HUES64 (cell line): ENCODE results near the gene FLT3LG.

Source experiments
- H3K27ac ChIP-seq: 2 replicates; pipeline ENCODE4 v1.7.0; 2013; ENCODE audit warnings: low read depth, low read length, inconsistent platforms
- H3K27me3 ChIP-seq: 2 replicates; pipeline ENCODE4 v1.6.1; 2013; ENCODE audit warnings: mild to moderate bottlenecking, low read length; ENCODE audit not compliant: insufficient read depth
- H3K36me3 ChIP-seq: 2 replicates; pipeline ENCODE4 v1.6.1; 2013; ENCODE audit warnings: mild to moderate bottlenecking, low read length; ENCODE audit not compliant: insufficient read depth
- H3K4me1 ChIP-seq: 2 replicates; pipeline ENCODE4 v1.6.1; 2013; ENCODE audit warnings: mild to moderate bottlenecking, low read length, moderate library complexity; ENCODE audit not compliant: insufficient read depth
- H3K4me3 ChIP-seq: 2 replicates; pipeline ENCODE4 v1.5.1; 2013; ENCODE audit warnings: mild to moderate bottlenecking, low read length, moderate library complexity
- H3K9ac ChIP-seq: 2 replicates; pipeline ENCODE4 v1.6.1; 2013; ENCODE audit warnings: mild to moderate bottlenecking, low read depth, low read length
- H3K9me3 ChIP-seq: 2 replicates; pipeline ENCODE4 v1.6.1; 2013; ENCODE audit warnings: low read depth, low read length; ENCODE audit not compliant: insufficient read depth
- WGBS: fragments of 150-250, 120-280 bp; methylation state at CpG from one replicate; pipeline ENCODE4 v1.1.7; 2013; ENCODE audit warnings: missing lambda C conversion rate; 5-methylcytosine and 5-hydroxymethylcytosine counted together

Gene FLT3LG

DNA sequence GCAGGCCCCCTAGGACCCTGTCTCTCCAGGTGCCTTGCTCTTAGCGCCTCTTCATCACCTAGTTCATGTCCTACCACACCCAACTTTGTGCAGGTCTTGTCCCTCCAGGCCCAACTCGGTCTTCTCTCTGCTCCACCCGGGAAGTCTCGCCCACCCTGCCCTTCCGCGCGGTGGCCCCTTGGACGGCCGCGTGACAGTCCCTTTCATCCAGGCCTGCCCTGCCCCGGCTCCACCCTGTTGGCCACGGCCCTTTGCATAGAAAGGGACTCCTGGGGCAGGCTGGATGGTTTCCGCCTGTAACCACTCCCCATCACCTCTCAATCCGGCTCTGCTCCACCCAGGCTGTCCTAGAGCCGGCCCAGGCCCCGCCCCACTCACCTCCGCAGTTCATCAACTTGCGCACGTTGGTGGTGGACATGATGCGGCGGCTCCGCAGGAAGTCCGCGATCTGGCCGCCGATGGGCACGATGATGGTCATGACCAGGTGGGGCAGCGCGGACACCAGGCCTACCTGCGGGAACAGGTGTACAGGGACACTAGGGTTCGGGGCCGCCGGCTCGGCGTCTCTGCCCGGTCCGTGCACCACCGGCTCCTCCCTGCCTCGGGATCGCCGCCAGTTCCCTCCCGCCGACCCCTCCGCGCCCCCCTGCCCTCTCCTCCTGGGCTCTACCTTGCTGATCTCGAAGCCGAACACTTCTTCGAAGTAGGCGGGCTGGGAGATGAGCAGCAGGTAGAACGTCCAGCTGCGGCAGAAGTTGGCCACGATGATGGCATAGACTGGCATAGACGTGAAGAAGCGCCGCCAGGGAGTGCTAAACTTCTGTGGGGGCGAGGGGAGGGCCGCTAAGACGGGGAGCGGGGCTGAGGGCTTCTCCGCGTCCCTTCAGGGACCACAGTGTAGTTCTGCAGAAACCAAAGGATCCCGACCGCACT lies 41.6 kb upstream of the FLT3LG start:
- Histone ChIP-seq H3K4me3 (peak overlapping the region; percentile 59), H3K9ac (no peak overlapping the region), H3K36me3 (no peaks in the 10 kb centered on the region), H3K4me1 (peaks cover 6% of the 10 kb centered on the region; the same call in 1 of the 2 replicates), H3K27ac (no peak overlapping the region), H3K9me3 (no peaks in the 10 kb centered on the region), H3K27me3 (peaks cover 79% of the 10 kb centered on the region)
- 7% methylated on average over 63 of the region's 63 CpGs for WGBS

DNA sequence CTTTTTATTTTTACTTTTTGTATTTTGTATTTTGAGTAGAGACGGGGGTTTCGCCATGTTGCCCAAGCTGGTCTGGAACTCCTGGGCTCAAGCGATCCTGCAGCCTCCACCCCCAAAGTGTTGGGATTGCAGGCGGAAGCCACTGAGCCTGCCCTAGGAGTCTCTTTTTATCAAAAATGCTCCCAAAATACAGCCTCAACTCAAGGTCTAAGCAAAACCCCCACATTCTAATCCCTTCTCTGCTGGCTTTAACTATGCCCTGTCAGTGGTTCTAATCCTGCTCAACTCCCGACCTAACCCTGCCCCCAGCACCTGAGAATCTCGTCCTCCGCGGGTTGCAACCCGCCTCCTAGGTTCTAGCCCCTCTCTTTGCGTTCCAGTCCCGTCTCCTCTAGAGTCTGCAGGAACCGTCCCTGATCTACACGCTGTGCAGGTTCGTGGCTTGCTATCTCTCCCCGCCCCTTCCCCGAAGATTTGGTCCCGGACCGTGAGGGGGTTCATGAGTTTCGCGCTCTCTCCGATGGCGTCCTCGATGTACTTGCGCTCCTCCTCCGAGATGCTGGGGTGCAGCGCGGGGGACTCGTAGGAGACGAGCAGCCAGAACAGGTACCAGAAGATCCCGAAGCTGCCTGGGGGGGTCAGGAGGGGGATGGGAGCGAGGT lies 40.6 kb upstream of the FLT3LG start:
- 48% methylated on average over 31 of the region's 31 CpGs for WGBS
- Histone ChIP-seq H3K4me1 (peaks cover 6% of the 10 kb centered on the region; the same call in 1 of the 2 replicates), H3K27ac (no peak overlapping the region), H3K36me3 (no peaks in the 10 kb centered on the region), H3K9me3 (no peaks in the 10 kb centered on the region), H3K4me3 (peak overlapping the region; percentile 59; the same call in 1 of the 2 replicates), H3K9ac (no peak overlapping the region), H3K27me3 (peaks cover 80% of the 10 kb centered on the region)

DNA sequence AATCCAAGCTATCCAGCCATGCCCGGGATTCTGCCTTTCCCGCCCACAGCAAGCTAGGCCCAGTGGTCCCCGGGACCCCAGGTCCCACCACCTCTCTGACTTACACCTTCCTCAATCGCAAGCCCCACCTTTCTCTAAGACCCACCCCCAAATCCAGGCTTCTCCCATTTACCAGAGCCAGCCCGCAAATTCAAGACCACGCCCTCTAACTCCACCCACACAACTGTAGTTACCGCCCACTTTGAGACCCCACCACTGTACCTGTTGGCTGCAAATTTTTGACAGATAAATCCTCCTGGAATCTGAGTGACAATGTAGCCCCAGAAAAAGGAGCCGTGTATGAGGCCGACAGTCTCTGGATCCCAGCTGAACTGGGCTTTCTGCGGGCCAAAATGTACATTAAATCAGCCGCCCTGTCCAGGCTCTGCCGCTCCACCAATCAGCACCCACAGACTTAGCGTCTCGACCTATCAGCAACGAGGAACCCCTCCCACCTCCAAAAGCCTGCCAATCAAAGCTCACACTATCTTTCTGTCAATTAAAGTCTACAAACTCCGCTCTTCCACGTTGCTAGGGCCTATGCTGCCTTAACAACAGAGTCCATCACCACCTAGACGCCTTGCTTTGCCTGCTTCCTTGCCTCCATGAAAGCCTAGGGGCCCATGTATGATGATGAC lies 39.0 kb upstream of the FLT3LG start:
- 88% methylated on average over 18 of the region's 18 CpGs for WGBS
- Histone ChIP-seq H3K9me3 (no peaks in the 10 kb centered on the region), H3K4me1 (peaks cover 6% of the 10 kb centered on the region; the same call in 1 of the 2 replicates), H3K27ac (no peak overlapping the region), H3K4me3 (no peak overlapping the region), H3K9ac (no peak overlapping the region), H3K27me3 (peaks cover 83% of the 10 kb centered on the region), H3K36me3 (no peaks in the 10 kb centered on the region)

DNA sequence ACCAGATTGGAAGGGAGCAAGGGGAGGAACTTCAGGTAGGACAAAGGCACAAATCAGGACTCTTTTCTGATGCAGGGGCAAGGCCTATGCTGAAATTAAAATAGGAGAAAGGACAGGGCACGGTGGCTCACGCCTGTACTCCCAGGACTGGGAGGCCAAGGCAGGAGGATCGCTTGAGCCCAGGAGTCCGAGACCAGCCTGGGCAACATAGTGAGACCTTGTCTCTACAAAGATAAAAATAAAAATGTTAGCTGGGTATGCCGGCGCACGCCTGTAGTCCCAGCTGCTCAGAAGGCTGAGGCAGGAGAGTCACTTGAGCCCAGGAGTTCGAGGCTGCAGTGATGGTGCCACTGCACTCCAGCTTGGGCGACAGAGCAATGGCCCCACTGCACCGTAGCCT lies 38.3 kb upstream of the FLT3LG start:
- Histone ChIP-seq H3K27me3 (peaks cover 86% of the 10 kb centered on the region), H3K9me3 (no peaks in the 10 kb centered on the region), H3K27ac (no peak overlapping the region), H3K9ac (no peak overlapping the region), H3K4me1 (peaks cover 6% of the 10 kb centered on the region; the same call in 1 of the 2 replicates), H3K4me3 (no peak overlapping the region; the same call in 1 of the 2 replicates), H3K36me3 (no peaks in the 10 kb centered on the region)
- WGBS = 91% methylated on average over 10 of the region's 10 CpGs

DNA sequence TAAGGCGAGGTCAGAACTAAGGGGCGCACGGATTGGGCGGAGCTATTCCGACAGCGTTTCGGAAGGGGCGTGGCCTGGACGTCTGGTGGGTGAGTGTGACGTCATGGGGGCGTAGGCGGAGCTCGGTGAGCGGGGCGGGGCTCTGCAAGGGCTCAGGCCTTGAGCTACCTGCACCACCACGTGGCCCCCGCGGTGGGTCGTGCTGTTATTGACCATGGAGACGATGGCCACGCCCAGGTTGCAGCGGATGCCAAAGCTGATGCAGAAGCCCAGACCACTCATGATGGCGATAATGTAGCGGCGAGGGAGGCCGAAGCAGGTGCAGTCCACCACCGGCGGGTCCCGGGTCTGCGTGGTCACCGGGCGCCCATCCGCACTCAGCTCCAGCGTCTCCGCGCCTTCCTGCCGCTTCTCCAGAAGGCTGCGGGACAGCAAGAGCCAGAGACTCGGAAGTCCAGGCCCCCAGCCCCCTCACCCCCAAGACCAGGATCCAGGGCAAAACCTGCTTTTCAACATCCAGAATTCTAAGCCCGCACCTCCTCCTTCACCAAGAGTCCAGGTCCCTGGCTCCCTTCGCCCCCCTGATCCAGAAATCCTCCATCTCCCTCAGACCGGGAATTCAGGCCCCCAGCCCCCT lies 37.5 kb upstream of the FLT3LG start:
- Histone ChIP-seq H3K27ac (no peak overlapping the region), H3K36me3 (no peaks in the 10 kb centered on the region), H3K4me3 (peak overlapping the region; percentile 13; the same call in 1 of the 2 replicates), H3K9me3 (no peaks in the 10 kb centered on the region), H3K9ac (no peak overlapping the region), H3K27me3 (peaks cover 87% of the 10 kb centered on the region), H3K4me1 (peaks cover 6% of the 10 kb centered on the region; the same call in 1 of the 2 replicates)
- 67% methylated on average over 42 of the region's 42 CpGs for WGBS

DNA sequence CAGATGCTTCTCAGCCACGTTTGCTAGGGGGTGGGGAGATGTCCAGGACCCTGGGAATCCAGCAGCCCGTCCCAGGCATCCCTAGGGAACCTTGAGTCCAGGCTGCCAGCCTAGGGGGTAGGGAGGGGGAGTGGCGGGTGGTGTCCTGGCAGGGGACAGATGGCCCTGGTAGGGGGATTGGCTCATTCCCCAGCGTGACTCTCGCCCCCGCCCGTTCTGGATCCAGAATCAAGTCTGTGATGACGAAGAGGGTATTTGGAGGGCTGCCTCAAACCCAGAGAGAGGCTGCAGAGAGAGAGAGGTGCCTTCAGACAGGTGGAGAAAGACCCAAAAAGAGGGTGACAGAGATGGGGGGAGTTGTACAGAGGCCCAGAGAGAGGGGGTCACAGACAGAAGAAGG lies 36.8 kb upstream of the FLT3LG start:
- H3K4me1 ChIP-seq = peaks cover 6% of the 10 kb centered on the region; the same call in 1 of the 2 replicates
- H3K36me3 ChIP-seq = no peaks in the 10 kb centered on the region
- no peak overlapping the region for H3K9ac ChIP-seq
- H3K9me3 ChIP-seq = no peaks in the 10 kb centered on the region
- no peak overlapping the region for H3K27ac ChIP-seq
- 34% methylated on average over 8 of the region's 8 CpGs for WGBS
- H3K4me3 ChIP-seq = no peak overlapping the region
- H3K27me3 ChIP-seq = peaks cover 87% of the 10 kb centered on the region

DNA sequence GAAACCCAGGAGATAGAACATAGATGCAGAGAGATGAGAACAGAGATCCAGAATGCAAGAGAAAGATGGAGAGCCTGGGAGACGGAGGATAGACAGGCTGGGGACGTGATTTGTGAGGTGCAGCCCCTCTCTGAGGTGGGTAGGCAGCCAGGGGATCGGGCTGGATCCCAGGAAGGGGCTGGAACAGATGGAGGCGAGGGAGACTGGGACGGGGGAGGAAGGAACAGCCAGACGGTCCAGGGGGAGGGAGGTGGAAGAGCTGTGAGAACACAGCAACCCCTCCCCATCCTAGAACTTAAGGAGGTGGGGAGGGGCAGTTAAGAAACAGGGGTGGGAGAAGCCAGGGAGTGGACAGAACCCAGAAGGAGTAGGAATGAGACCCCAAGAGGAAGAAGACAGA lies 35.8 kb upstream of the FLT3LG start:
- H3K4me3 ChIP-seq = no peak overlapping the region
- no peak overlapping the region for H3K27ac ChIP-seq
- no peaks in the 10 kb centered on the region for H3K36me3 ChIP-seq
- H3K27me3 ChIP-seq = peaks cover 79% of the 10 kb centered on the region
- H3K4me1 ChIP-seq = peaks cover 5% of the 10 kb centered on the region; the same call in 1 of the 2 replicates
- H3K9ac ChIP-seq = no peak overlapping the region
- H3K9me3 ChIP-seq = no peaks in the 10 kb centered on the region
- 21% methylated on average over 5 of the region's 6 CpGs for WGBS

DNA sequence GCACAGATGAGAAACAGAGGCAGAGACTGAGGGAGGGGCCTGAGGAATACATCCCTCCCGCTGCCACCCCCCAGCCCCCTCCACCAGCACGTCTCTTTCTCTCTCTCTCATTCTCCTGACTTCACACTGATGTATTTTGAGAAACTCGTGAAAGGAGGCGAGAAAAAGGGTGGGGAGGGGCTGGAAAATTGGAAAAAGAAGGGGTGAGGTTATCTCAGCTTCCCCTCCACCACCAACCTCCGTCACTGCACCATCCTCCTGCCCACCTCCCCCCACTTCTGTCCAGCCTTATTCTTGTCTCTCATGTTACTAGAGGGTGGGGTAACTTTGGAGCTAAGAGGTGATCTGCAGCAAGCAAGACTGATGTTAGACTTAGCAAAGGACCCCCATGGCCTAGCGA lies 34.2 kb upstream of the FLT3LG start:
- 78% methylated on average over 1 of the region's 6 CpGs for WGBS
- Histone ChIP-seq H3K36me3 (no peaks in the 10 kb centered on the region), H3K27me3 (peaks cover 65% of the 10 kb centered on the region), H3K9ac (no peak overlapping the region), H3K27ac (no peak overlapping the region), H3K9me3 (no peaks in the 10 kb centered on the region), H3K4me3 (no peak overlapping the region), H3K4me1 (no peaks in the 10 kb centered on the region)

DNA sequence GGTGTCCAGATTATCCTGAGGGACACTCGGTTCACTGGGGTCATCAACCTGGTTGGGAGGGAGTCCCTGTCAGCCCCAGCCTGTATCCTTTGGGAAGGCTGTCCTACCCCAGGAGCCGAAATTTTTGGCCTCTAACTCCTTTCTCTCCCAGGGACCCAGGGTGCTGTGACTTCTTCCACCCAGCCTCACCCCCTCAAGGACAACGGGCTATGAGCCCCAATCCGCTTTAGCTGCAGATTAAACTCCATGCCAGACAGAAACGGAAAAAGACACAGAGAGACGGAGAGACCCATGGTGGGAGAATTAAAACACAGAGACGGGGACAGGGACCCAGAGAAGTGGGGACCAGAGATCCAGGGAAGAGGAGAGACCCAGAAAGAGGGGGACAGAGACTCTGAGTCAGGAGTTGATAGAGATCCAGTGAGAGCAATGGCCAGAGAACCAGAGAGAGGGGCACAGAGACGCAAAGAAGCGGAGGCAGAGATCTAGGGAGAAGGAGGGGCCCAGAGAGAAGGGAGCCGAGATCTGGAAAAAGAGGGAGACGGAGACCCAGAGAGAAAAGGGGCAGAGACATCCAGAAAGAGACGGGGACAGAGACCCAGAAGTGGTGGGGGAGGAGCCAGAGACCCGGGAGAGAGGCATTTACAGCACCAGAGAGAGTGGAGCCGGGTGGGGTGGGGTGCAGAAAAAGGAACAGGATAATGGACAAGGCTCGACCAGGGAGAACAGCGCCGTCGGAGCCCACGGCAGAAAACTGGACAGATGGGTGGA lies 33.4 kb upstream of the FLT3LG start:
- no peaks in the 10 kb centered on the region for H3K36me3 ChIP-seq
- no peak overlapping the region for H3K27ac ChIP-seq
- peak overlapping the region; percentile 48 for H3K4me3 ChIP-seq
- no peak overlapping the region for H3K9ac ChIP-seq
- 36% methylated on average over 19 of the region's 19 CpGs for WGBS
- no peaks in the 10 kb centered on the region for H3K9me3 ChIP-seq
- peaks cover 65% of the 10 kb centered on the region for H3K27me3 ChIP-seq
- H3K4me1 ChIP-seq = no peaks in the 10 kb centered on the region
